Stimulated activated CD4-positive, alpha-beta T cell treated with anti-CD3 and anti-CD28 coated beads, Interleukin-15, amount 100 ng/mL, for 24 hours (primary cell): ENCODE measurements around the gene CATSPER3.

Experiments used
- DNase-seq: peaks from one replicate; pipeline ENCODE4 v3.0.0-alpha.2; 2020

CATSPER3 gene

GRCh38 chr5:135030956-135031812, 63.5 kb downstream of the CATSPER3 start:
- peak; percentile 38 for DNase-seq

GRCh38 chr5:135031813-135032694, 64.3 kb downstream of the CATSPER3 start:
- DNase-seq = no peak

GRCh38 chr5:135032695-135032998, 64.9 kb downstream of the CATSPER3 start:
- no peak for DNase-seq

GRCh38 chr5:135032999-135033861, 65.5 kb downstream of the CATSPER3 start:
- peak; percentile 47 for DNase-seq

GRCh38 chr5:135033901-135034235, 66.2 kb downstream of the CATSPER3 start, which contains the start of gene PITX1:
PITX1 (minus strand) TSS chr5:135034228; CDS start chr5:135033881, 347 bp downstream.
- peak; percentile 24 for DNase-seq

GRCh38 chr5:135034236-135034962, 66.7 kb downstream of the CATSPER3 start:
- peak; percentile 63 for DNase-seq

- no peak for DNase-seq
Observed at GRCh38 chr5:135034963-135035677, 67.4 kb downstream of the CATSPER3 start.

- no peak for DNase-seq
Observed at GRCh38 chr5:135035678-135036030, 67.9 kb downstream of the CATSPER3 start.

GRCh38 chr5:135036405-135036804, 68.7 kb downstream of the CATSPER3 start:
- DNase-seq = no peak

GRCh38 chr5:135037519-135038204, 70.0 kb downstream of the CATSPER3 start:
- DNase-seq = no peak

GRCh38 chr5:135038205-135038812, 70.6 kb downstream of the CATSPER3 start:
- no peak for DNase-seq

GRCh38 chr5:135038813-135039270, 71.1 kb downstream of the CATSPER3 start:
- no peak for DNase-seq

GRCh38 chr5:135039271-135040033, 71.7 kb downstream of the CATSPER3 start:
- no peak for DNase-seq

GRCh38 chr5:135040034-135040332, 72.3 kb downstream of the CATSPER3 start:
- DNase-seq = no peak

GRCh38 chr5:135040333-135041144, 72.8 kb downstream of the CATSPER3 start:
- DNase-seq = no peak

GRCh38 chr5:135041145-135041587, 73.5 kb downstream of the CATSPER3 start:
- DNase-seq = no peak

- DNase-seq = no peak
Observed at GRCh38 chr5:135041726-135042125, 74.0 kb downstream of the CATSPER3 start.

GRCh38 chr5:135042595-135042994, 74.9 kb downstream of the CATSPER3 start:
- no peak for DNase-seq

GRCh38 chr5:135045488-135045887, 77.8 kb downstream of the CATSPER3 start:
- no peak for DNase-seq
